ENCODE results near the gene BTBD9.

BTBD9 gene

DNA sequence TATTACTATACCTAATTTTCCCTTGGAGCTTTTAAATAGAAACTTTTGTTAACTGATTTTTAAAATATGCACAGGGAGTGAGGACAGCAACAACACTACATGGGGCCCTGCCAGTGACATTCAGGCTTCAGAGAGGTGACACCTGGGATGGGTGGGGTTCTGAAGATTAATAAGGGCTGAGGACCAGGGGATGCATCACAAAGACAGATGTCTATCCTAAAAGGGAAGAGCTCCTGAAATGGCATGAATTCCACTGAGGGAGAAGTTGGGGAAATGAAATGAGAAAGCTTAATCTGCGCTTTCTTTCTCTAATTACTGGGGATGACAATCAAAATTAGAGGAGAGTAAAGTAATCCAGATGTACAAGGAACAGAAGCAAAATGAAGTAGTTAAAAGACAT lies 162.8 kb downstream of the BTBD9 start:
- DNase-seq, result no peak
- in situ Hi-C loops (cut with HindIII; ENCODE audit: low pct_ligation_motif_present, low pct_unique_long_range_greater_than_20kb, low sequenced_read_pairs), result no loop called here

DNA sequence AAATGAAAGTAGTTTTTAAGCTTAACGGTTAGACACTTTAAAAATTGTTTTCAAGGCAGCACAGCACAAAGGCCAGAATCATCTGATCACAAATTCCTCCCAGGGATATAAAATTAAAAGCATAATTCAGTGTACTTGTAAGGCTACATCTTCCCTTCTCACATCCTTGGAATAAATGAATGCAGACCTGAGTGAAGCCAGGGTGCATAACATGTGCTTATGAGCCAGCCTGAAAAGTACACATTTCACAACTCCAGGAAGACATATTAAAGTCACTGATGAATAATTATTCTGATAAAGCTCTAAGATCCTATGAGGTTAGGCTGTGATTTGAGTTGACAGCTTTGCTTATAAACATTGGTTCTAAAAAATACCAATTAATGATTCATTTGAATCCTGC lies 163.6 kb downstream of the BTBD9 start:
- DNase-seq, result no peak
- in situ Hi-C loops (cut with HindIII; ENCODE audit: low pct_ligation_motif_present, low pct_unique_long_range_greater_than_20kb, low sequenced_read_pairs), result no loop called here

DNA sequence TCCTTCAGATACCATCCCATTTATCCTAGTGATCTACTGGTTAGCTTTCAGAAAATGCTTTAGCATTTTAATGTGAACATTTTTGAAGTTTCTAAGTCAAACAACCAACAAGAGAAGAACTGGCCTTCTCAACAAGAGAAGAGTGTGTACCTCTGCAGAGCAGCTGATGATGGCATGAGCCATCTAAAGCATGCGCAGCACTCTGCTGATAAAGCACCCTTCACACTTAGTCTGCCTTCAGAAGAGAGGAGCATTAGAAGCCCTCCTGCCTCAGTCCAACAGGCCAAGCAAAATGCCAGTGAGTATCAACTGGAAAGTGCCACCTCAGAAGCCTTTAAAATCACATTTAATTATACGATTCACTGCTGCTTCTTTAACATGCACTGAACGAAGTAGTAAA lies 169.2 kb downstream of the BTBD9 start:
- no peak for DNase-seq
- in situ Hi-C loops (cut with HindIII; ENCODE audit: low pct_ligation_motif_present, low pct_unique_long_range_greater_than_20kb, low sequenced_read_pairs), result no loop called here

DNA sequence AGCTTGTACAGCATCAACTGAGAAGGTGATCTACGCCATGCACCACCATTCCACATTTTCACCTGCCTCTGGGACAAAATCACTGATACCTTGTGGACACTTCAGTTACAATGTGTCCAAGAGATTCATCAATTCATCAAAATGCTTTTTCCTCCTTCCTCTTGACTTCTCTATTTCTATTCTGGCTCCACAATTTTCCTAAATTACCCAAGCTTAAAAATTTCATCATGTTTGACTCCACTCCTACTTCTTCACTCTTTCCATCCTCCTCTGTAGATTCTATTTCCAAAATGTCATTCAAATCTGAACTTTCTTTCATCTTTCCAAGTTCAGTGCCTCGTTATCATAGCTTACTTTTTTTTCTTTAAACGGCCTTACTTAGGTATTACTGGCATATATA lies 172.2 kb downstream of the BTBD9 start:
- in situ Hi-C loops (cut with HindIII; ENCODE audit: low pct_ligation_motif_present, low pct_unique_long_range_greater_than_20kb, low sequenced_read_pairs), result no loop called here
- no peak for DNase-seq

DNA sequence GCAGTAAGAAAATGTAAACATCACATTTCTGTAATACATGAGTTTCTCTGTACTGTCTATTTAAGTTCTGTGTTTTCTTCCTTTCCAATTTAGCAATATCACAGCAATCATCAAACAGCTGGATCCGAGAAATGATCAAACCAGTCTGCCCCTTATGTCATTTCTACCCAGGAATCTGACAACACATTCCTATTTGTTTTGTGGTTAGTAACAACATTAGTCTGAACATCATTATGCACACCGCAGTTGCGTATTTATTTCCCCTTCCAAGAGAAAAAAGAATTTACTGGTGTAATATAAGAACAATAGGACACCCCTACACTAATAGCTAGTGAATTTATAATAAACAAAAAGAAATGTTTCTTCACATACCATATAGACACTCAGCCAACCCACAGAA lies 179.5 kb downstream of the BTBD9 start:
- in situ Hi-C loops (cut with HindIII; ENCODE audit: low pct_ligation_motif_present, low pct_unique_long_range_greater_than_20kb, low sequenced_read_pairs), result no loop called here
- no peak for DNase-seq

DNA sequence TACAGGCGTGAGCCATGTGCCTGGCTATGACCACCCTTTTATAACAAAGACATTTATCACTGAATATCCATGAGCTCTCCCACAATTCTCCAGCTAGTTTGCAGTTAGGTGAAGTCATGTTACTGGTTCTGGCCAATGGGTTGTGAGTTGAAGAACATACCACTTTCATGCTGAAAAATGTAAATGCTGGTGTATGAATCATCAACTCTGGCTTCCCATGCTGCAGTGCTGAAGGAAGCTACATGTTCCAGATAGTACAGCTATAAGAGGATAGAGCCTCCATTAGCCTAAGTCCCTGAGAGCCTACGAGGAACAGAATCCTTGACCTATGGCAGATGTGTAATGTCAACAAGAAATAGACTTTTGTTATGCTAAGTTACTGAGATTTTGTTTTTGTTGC lies 180.4 kb downstream of the BTBD9 start:
- in situ Hi-C loops (cut with HindIII; ENCODE audit: low pct_ligation_motif_present, low pct_unique_long_range_greater_than_20kb, low sequenced_read_pairs), result no loop called here
- DNase-seq, result no peak

DNA sequence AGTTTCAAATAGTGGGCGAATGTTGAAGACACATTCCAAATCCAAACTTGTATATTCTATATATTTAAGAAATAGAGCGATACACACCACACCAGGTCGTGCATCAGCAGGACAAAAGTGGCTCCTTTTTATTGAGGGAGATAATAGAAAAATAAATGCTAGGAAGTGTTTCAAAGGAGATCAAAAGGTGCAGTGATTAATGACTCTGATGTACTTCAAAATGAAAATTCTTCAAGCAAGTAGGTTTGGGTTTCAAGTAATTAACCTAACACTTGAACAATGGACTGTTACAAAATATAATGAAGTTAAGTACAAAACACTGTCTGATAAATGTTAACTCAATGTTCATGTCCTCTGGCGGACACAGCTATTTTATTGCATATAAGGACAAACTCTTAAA lies 185.9 kb downstream of the BTBD9 start:
- in situ Hi-C loops (cut with HindIII; ENCODE audit: low pct_ligation_motif_present, low pct_unique_long_range_greater_than_20kb, low sequenced_read_pairs), result no loop called here

DNA sequence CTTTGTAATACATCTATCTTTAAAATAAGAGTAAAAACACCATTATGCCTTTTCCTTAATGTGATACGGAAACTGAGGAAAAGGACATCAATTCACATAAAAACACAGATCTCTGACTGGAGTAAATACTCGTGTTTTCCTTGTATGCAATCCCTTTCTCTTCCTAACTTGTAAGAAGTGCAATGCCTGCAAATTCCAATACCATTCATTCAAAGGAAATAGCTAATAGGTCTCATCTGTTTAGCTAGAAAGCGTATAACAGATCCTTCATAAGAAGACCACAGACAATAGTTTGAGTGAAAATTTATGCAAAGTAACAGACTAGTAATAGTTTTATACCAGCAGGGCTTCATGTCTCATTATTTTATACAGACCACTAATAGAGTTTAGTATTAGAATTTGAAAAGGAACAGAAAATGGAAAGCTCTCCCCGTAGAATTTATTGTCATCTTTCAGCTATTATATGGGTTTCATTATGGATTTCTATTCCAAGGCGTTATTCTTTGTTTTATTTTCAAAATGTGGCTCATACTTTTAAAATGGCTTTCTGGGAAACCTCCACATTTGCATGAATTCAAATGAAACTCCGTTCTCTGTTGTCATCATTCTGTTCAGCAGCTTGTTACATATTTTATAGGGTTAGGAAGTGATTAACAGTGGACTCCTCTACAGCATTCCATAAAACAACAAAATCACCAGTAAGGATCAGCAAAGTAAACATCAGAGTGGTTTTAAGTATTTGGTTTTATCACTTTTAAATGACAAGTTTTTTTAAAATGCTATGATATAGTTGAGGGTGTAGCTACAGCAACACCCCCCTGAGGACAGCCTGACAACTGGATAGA lies 186.7 kb downstream of the BTBD9 start:
- DNase-seq, result no peak

More for the DNA sequence above, 185.9 kb downstream of the BTBD9 start:
- no peak for DNase-seq

DNA sequence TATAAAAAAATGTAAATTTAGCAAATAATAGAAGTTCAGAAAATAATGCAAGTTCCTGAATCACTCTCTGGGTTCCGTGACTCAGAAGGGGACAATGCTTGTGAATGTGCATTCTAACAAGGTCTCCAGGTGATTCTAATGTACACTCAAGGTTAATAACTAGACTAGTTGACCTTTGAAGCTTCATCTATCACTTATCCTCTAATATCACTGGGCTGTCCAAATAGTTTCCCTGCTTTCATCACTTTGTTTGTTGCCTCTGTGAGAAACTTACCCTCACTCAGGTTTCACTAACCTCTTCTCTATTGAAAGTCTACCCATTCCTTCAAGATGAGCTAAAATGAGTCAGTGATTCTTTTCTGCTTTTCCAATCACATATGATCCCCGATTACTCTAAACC lies 189.0 kb downstream of the BTBD9 start:
- no peak for DNase-seq
- in situ Hi-C loops (cut with HindIII; ENCODE audit: low pct_ligation_motif_present, low pct_unique_long_range_greater_than_20kb, low sequenced_read_pairs), result no loop called here

More for the DNA sequence above, 186.7 kb downstream of the BTBD9 start:
- in situ Hi-C loops (cut with HindIII; ENCODE audit: low pct_ligation_motif_present, low pct_unique_long_range_greater_than_20kb, low sequenced_read_pairs), result no loop called here

DNA sequence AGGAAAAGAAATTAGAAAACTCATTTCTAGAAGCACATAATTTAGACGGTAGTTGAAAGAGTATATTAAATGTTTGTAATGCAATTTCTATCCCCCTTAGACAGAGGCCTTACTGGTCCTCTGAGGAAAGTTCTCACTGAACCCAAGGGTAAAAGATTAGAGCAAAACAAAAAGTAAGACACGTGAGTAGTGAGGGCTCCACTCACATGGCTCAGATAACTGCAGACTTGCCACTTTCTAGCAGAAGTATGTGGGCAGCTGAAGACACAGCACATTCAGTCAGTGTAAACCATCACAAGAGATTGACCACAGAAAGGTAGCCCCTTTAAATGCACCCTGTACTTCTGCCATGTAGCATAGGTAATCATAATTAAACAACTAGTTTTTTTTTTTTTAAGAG lies 193.8 kb downstream of the BTBD9 start:
- in situ Hi-C loops (cut with HindIII; ENCODE audit: low pct_ligation_motif_present, low pct_unique_long_range_greater_than_20kb, low sequenced_read_pairs), result no loop called here
- no peak for DNase-seq

DNA sequence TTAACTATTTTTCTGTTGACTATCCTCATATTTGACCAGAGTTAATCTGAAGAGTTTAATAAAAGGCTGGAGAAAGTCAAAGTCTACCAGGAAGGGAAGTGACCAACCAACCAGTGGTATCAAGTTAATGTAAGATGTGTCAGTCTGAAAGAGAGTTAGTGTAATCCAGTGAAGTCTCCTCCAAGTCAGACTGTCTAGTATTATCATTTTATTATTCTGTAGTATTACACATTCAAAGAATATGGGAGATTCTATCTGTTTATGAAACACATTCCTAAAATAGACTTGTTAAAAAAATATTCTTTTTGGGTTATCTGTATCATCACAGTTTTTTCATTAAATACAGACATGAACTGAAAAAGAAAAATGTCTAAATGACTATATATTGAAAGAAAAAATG lies 194.4 kb downstream of the BTBD9 start:
- in situ Hi-C loops (cut with HindIII; ENCODE audit: low pct_ligation_motif_present, low pct_unique_long_range_greater_than_20kb, low sequenced_read_pairs), result no loop called here
- no peak for DNase-seq

DNA sequence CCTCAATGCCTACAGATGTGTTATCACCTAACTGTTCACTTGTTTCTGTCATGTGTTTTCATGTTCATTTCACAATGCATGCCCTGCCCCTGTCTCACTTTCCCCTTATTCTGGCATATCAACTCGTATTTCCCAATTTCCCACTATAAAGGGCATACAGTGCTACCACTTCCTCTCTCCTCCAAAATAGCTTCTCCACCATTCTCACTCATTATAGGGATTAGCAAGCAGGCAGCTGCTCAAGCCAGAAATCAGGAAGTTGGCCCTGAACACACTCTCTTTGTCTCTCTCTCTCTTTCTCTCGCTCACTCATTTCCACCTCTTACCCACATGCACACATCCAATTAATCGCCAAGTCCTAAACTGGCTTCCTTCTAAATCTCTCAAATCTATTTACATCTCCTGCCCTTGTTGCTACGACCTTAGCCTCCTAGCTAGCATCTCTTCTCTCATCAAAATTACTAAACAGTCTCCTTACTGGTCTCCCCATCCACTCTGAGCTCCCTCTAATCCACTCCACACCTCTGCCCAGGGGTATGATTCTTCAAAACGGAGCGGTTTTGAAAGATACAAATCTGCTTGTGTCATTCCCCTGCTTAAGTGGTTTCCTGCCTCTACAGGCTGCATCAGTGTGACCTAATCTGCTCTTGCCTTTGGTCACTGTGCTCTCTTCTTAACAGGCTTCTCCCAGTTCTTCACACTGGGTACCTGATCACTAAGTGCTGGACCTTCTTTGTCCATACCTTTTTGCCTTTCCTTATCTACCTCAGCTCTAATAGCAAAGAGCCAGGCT lies 196.2 kb downstream of the BTBD9 start:
- in situ Hi-C loops (cut with HindIII; ENCODE audit: low pct_ligation_motif_present, low pct_unique_long_range_greater_than_20kb, low sequenced_read_pairs), result no loop called here
- DNase-seq, result no peak

DNA sequence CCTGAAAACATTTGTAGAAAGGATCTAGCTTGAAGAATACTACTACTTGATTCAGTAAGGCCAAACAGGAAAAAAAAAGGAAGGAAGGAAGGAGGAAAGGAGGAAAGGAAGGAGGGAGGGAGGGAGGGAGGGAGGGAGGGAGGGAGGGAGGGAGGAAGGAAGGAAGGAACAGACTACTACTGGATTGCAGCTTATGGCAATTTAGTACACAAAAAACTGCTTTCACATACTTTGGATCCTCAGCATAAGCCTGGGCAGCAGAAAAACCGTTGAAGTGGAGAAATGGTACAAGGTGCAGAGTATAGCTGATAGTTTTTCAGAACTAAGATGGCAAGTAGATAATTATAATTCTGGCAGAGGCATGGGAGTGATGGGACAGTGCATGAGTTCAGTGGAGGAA lies 201.6 kb downstream of the BTBD9 start:
- in situ Hi-C loops (cut with HindIII; ENCODE audit: low pct_ligation_motif_present, low pct_unique_long_range_greater_than_20kb, low sequenced_read_pairs), result no loop called here
- no peak for DNase-seq

DNA sequence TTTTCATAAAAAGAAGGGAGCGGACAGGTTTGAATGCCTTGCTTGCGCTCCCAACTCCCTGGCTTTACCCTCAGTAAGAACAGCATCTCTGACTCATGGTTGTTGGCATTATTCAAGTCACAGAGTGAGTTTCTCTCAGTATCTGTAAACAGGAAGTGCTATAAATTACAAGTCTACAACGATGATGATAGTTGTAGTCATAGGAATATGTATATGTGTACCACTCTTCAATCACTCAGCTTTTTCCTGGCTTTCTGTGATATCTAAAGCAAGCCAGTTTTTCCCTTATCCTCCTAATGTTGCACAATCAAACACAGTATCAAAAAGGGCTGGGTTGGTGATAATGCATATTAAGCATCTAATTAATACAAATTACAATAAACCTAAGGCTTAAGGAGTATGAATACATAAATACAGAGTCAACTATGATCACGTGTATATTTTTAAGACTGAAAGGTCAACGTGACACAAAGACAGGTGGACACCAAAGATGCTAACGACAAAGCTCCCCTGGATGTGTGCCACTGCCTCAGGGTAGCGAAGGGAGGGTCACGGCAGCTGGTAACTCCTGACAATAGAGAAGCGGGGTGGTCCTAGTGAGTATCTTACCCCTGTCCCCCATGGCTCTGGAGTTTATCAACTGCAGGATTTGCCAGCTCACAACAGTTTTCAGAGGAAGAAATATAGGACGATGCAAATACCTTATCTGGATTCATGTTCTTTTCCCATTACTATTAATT lies 202.8 kb downstream of the BTBD9 start:
- DNase-seq, result no peak

DNA sequence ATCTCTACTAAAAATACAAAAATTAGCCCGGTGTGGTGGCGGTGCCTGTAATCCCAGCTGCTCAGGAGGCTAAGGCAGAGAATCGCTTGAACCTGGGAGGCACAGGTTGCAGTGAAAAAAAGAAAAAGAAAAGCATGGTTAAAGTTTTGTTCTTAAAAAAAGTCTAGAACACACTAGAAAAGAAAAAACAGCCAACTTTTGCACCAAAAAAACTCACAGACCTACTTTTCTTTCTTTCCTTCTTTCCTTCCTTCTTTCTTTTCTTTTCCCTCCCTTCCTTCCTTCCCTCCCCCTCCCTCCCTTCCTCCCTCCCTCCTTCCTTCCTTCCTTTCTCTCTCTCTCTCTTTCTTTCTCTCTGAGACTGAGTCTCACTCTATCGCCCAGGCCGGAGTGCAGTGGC lies 204.4 kb downstream of the BTBD9 start:
- DNase-seq, result no peak
- in situ Hi-C loops (cut with HindIII; ENCODE audit: low pct_ligation_motif_present, low pct_unique_long_range_greater_than_20kb, low sequenced_read_pairs), result no loop called here

More for the DNA sequence above, 202.8 kb downstream of the BTBD9 start:
- in situ Hi-C loops (cut with HindIII; ENCODE audit: low pct_ligation_motif_present, low pct_unique_long_range_greater_than_20kb, low sequenced_read_pairs), result no loop called here

DNA sequence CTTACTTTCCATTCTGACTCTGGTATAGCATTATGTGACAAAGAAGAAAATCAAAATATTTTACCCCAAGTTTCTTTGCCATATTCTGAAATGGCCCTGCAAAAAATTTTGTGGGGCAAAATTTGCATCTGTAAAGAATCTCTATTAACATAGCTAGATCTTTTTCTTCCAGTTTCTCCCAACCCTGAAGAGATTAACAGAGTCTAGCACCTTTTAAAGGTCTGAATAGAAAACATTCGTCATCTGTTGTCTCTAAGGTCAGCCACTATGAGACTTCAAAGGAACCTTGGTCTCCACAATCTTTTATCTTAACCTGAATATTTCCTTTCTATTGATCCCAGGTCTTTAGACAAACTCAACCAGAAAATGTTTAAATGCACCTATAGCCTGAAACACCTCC lies 205.7 kb downstream of the BTBD9 start:
- in situ Hi-C loops (cut with HindIII; ENCODE audit: low pct_ligation_motif_present, low pct_unique_long_range_greater_than_20kb, low sequenced_read_pairs), result no loop called here
- no peak for DNase-seq

DNA sequence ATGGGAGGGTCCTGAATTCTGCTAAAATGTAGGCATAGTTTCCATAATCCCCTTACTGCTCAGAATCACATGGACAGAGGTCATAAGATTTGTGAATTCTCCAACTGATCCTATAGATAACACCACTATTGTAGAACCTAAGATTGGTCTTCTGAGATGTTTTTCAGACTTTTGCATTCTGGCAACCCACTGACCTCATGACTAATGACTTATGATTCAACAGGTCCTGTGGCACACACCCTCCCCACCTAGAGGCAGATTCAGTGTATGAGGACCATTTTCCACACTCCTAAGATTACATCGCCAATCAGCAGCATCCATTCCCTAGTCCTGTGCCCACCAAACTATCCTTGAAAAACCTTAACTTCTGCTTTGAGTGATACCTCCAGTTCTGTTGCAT lies 207.2 kb downstream of the BTBD9 start:
- in situ Hi-C loops (cut with HindIII; ENCODE audit: low pct_ligation_motif_present, low pct_unique_long_range_greater_than_20kb, low sequenced_read_pairs), result no loop called here
- no peak for DNase-seq

DNA sequence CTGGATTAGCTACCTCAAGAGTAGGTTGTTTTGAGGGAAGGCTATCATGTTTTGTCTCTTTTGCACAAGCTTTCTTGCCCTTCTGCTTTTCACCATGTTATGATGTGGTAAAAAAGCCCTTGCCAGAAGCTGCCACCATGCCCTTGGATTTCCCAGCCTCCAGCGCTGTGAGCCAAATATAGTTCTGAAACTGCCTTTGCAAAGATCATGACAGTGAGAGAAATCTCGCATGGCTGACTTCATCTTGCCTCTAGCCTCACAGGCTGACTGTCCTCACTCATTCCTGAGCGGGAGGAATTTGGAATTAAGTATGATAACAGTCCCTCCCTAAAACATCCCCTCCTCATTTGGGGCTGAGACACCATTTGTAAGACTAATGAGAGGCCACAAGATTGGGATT lies 207.7 kb downstream of the BTBD9 start:
- DNase-seq, result no peak
- in situ Hi-C loops (cut with HindIII; ENCODE audit: low pct_ligation_motif_present, low pct_unique_long_range_greater_than_20kb, low sequenced_read_pairs), result no loop called here

DNA sequence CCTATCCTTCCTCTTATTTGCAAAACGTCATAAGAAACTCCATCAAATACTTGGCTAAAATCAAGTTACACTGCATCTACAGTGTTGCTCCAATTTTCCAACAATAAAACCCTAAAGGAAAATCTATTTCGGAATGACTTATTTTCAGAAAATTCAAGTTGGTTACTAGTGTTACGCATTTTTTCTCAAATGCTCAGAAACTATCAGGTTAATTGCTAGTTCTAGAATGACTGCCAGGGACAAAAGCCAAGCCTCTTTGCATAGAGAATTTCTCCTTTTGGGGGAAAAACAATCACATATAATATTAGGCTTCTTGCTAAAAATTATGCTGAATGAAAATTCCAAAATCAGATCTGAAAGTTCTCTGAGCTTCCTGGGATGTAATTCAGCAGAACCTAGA lies 210.2 kb downstream of the BTBD9 start:
- in situ Hi-C loops (cut with HindIII; ENCODE audit: low pct_ligation_motif_present, low pct_unique_long_range_greater_than_20kb, low sequenced_read_pairs), result no loop called here
- DNase-seq, result no peak

Data from ACHN (cell line).